ENCODE data around the gene GRIK4. TPM values are rescaled to one million over a fixed set of nuclear protein-coding genes. Genes with fewer than 3 reads are reported as not detected.

Gene GRIK4
- total and polyA plus RNA-seq, 9 of the 15 experiments (the other 6 are each of a cell fraction or from before 2014, with no cell fraction given): not detected

- no TSS peak for BruUV-seq (replicated peaks)
- Histone ChIP-seq H3K79me2 (ENCODE audit: control insufficient read depth, insufficient read depth, low read length) (no peaks in the 10 kb centered on the region), H3K4me1 (replicated peaks in 1 of 2; ENCODE audit: control insufficient read depth in 2 of 2, insufficient read depth in 2 of 2, low read length in 2 of 2) (no peaks in the 10 kb centered on the region), H3K36me3 (ENCODE audit: control insufficient read depth, insufficient read depth, low read length) (no peaks in the 10 kb centered on the region), H3K9me1 (ENCODE audit: control insufficient read depth, insufficient read depth, low read length) (no peaks in the 10 kb centered on the region), H3K9me3 (replicated peaks; ENCODE audit: control insufficient read depth, insufficient read depth, low read depth, low read length) (no peaks in the 10 kb centered on the region), H4K20me1 (replicated peaks; ENCODE audit: control insufficient read depth, insufficient read depth, low read length) (no peaks in the 10 kb centered on the region; the same call in 1 of the 2 replicates), H3K27ac (ENCODE audit: extremely low read depth, low read depth, low read length) (no peak overlapping the region), H3K4me2 (ENCODE audit: insufficient read depth, low read length) (no peak overlapping the region), H3K4me3 (no peak overlapping the region), H3K9ac (ENCODE audit: insufficient read depth in 1 of 2, low read depth in 2 of 2, low read length in 2 of 2) (no peak overlapping the region), H2AFZ (ENCODE audit: low read depth, low read length) (no peak overlapping the region), H3K27me3 (ENCODE audit: control insufficient read depth in 2 of 2, insufficient read depth in 2 of 2, low read length in 2 of 2) (peaks cover 0 to 36% of the 10 kb centered on the region in 2 experiments; a peak in 4 of 5 replicates)
- ChIA-PET CTCF (ENCODE audit: low intra/inter-chr PET ratio) (no interaction called here), POLR2A (no interaction called here)
- no peak for TF ChIP-seq ZNF780A (CRISPR knock-in tag; IDR thresholded peaks at IDR 0.05)
- TF ChIP-seq ZBTB26 (CRISPR knock-in tag; IDR thresholded peaks at IDR 0.05): no peak
- TF ChIP-seq HNRNPL (IDR thresholded peaks at IDR 0.05; ENCODE audit: low read depth, low read length): no peak
- TF ChIP-seq SIN3B (IDR thresholded peaks at IDR 0.05; ENCODE audit: low read depth): no peak
- TF ChIP-seq PCBP2 (IDR thresholded peaks at IDR 0.05; ENCODE audit: low read depth, low read length, poor library complexity, severe bottlenecking): no peak
- no peak for TF ChIP-seq ZNF224 (CRISPR knock-in tag; IDR thresholded peaks at IDR 0.05)
- TF ChIP-seq PATZ1 (CRISPR knock-in tag; IDR thresholded peaks at IDR 0.05; ENCODE audit: borderline replicate concordance): no peak
- no peak for DNase-seq (ENCODE audit: extremely low read depth in 1 of 4, low spot score in 3 of 4)
- ATAC-seq: no peak
- in situ Hi-C loops (cut with MboI): no loop called here
- intact Hi-C loops (cut with micrococcal nuclease): no loop called here
- FAIRE-seq: no peak
- WGBS (ENCODE audit: insufficient coverage, low coverage, missing lambda C conversion rate): 0% methylated on average over 8 of the region's 8 CpGs
Measured at GRCh38 chr11:120612513-120613263, 101.1 kb downstream of the GRIK4 start.

Measured in K562 (cell line).